ENCODE measurements around the gene MUTYH. TPM values are rescaled to one million over a fixed set of nuclear protein-coding genes. Genes with fewer than 3 reads are reported as not detected.

The MUTYH gene
- total and polyA plus RNA-seq, 9 of the 15 experiments (the other 6 are each of a cell fraction or from before 2014, with no cell fraction given), result 3.4 to 53.5 (median 29.0) TPM

GRCh38 chr1:45339789-45340558 lies at the start of gene MUTYH, which contains the start of gene TOE1 (continued):
- TF ChIP-seq ZNF518B (CRISPR knock-in tag; IDR thresholded peaks at IDR 0.05), result no peak
- no peak; a peak in 1 of 4 replicates for TF ChIP-seq KDM1A (IDR thresholded peaks at IDR 0.05)
- no peak for TF ChIP-seq ZNF445 (CRISPR knock-in tag; IDR thresholded peaks at IDR 0.05; ENCODE audit: low read depth)
- TF ChIP-seq CCNT2 (IDR thresholded peaks at IDR 0.05; ENCODE audit: borderline replicate concordance, extremely low read depth, insufficient read length, low read depth, low read length), result peak; percentile 71
- TF ChIP-seq ELK3 (CRISPR knock-in tag; IDR thresholded peaks at IDR 0.05), result no peak
- no peak for TF ChIP-seq JUNB (CRISPR knock-in tag; conservative IDR thresholded peaks at IDR 0.05)
- no peak for TF ChIP-seq ZNF133 (CRISPR knock-in tag; IDR thresholded peaks at IDR 0.05)
- TF ChIP-seq SLC30A9 (CRISPR knock-in tag; IDR thresholded peaks at IDR 0.05), result no peak
- TF ChIP-seq ZBTB33 (CRISPR knock-in tag; IDR thresholded peaks at IDR 0.05), result peak; percentile 78
- peak; percentile 75; the same call in 1 of the 2 replicates for TF ChIP-seq ZC3H11A (IDR thresholded peaks at IDR 0.05; ENCODE audit: low read depth, low read length)
- no peak for TF ChIP-seq TCF7L2 (IDR thresholded peaks at IDR 0.05; ENCODE audit: low read depth, low read length)
- TF ChIP-seq BRCA1 (IDR thresholded peaks at IDR 0.05), result no peak
- no peak for TF ChIP-seq BRCA1 (CRISPR knock-in tag; IDR thresholded peaks at IDR 0.05)
- TF ChIP-seq RAD51 (IDR thresholded peaks at IDR 0.05; ENCODE audit: borderline replicate concordance, low read depth), result no peak
- TF ChIP-seq E2F3 (CRISPR knock-in tag; IDR thresholded peaks at IDR 0.05), result peak; percentile 90
- TF ChIP-seq FOXP1 (CRISPR knock-in tag; IDR thresholded peaks at IDR 0.05), result 0 out of 2 replicates have a peak, but pooled peaks have one; percentile 56
- TF ChIP-seq POLR2B (IDR thresholded peaks at IDR 0.05; ENCODE audit: low read depth, partially characterized antibody), result peak; percentile 96
- TF ChIP-seq BMI1 (IDR thresholded peaks at IDR 0.05; ENCODE audit: low read length), result no peak

Measured in K562 (cell line).